ENCODE results near the gene LMX1A. TPM values are rescaled to one million over a fixed set of nuclear protein-coding genes. Genes with fewer than 3 reads are reported as not detected.

The LMX1A gene
- total RNA-seq, 6 experiments from 2014 or later: 0.14 TPM; not detected in 5

DNA sequence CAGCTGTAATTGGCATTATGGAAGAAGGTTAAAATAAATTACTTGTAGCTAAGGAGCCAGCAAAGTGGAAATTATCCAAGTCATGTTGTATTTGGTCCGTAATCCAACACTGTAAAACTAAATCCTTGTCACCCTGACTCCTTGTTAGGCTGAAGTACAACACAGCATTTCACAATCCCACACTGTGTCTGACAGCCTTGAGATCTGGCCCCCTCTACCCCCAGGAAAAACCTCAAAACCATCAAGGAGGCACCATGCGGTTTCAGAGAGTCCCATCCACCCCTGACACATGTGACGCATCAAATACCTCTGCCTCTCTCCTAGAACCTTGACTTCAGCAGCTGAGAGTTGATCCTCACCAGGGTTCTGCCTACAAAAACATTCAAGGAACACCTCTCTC, 41.0 kb downstream of the LMX1A start:
- intact Hi-C loops (cut with DNase I): no loop called here
- WGBS (ENCODE audit: insufficient coverage, low coverage, low lambda C conversion rate, missing lambda C conversion rate): 67% methylated on average over 3 of the region's 3 CpGs
- no peak for TF ChIP-seq CTCF (IDR thresholded peaks at IDR 0.05)
- TF ChIP-seq POLR2A (IDR thresholded peaks at IDR 0.05): no peak
- Histone ChIP-seq H3K9me3 (no peaks in the 10 kb centered on the region), H3K36me3 (no peaks in the 10 kb centered on the region), H3K4me3 (no peak overlapping the region), H3K27me3 (no peaks in the 10 kb centered on the region), H3K4me1 (no peaks in the 10 kb centered on the region), H3K27ac (no peak overlapping the region)
- ATAC-seq (no peak), DNase-seq (no peak)

DNA sequence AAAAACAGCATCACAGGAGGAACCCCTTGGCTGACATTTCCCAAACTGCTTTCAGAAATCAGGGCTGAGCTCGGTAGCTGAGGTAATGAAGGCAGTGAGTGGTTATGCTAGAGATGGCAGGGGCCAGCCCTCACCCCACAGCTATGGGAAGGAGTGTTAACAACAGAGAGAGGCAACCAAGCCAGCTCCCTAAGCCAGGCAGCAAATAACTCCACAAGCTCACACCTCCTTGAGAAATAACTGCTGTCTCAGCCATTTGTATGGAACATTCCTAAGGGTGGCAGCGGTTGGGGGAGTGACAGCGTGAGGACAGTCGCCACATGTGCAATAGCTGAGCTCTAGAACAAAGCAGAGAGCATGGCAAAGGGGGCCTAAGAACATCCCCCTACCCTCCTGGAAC, 42.6 kb downstream of the LMX1A start:
- intact Hi-C loops (cut with DNase I): no loop called here
- Histone ChIP-seq H3K4me1 (no peaks in the 10 kb centered on the region), H3K27me3 (no peaks in the 10 kb centered on the region), H3K27ac (no peak overlapping the region), H3K36me3 (no peaks in the 10 kb centered on the region), H3K4me3 (no peak overlapping the region), H3K9me3 (no peaks in the 10 kb centered on the region)
- 60% methylated on average over 1 of the region's 4 CpGs for WGBS (ENCODE audit: insufficient coverage, low coverage, low lambda C conversion rate, missing lambda C conversion rate)
- TF ChIP-seq POLR2A (IDR thresholded peaks at IDR 0.05) (no peak), CTCF (IDR thresholded peaks at IDR 0.05) (no peak)
- DNase-seq: no peak
- ATAC-seq: no peak

GRCh38 chr1:165312591-165312990, 43.9 kb downstream of the LMX1A start:
- no peak overlapping the region for H3K4me3 ChIP-seq
- intact Hi-C loops (cut with DNase I): no loop called here

GRCh38 chr1:165306543-165307434, 49.7 kb downstream of the LMX1A start:
- 78% methylated on average over 1 of the region's 6 CpGs for WGBS (ENCODE audit: insufficient coverage, low coverage, low lambda C conversion rate, missing lambda C conversion rate)
- no peaks in the 10 kb centered on the region for H3K4me1 ChIP-seq
- intact Hi-C loops (cut with DNase I): no loop called here
- ATAC-seq (no peak), DNase-seq (no peak)
- H3K4me3 ChIP-seq: no peak overlapping the region
- no peak overlapping the region for H3K27ac ChIP-seq
- no peaks in the 10 kb centered on the region for H3K9me3 ChIP-seq
- H3K36me3 ChIP-seq: no peaks in the 10 kb centered on the region
- TF ChIP-seq CTCF (IDR thresholded peaks at IDR 0.05) (no peak), POLR2A (IDR thresholded peaks at IDR 0.05) (no peak)
- no peaks in the 10 kb centered on the region for H3K27me3 ChIP-seq

More at GRCh38 chr1:165312591-165312990, 43.9 kb downstream of the LMX1A start:
- H3K27ac ChIP-seq: no peak overlapping the region
- no peaks in the 10 kb centered on the region for H3K27me3 ChIP-seq
- no peaks in the 10 kb centered on the region for H3K9me3 ChIP-seq
- ATAC-seq: no peak
- DNase-seq: no peak
- H3K4me1 ChIP-seq: no peaks in the 10 kb centered on the region
- no peak for TF ChIP-seq CTCF (IDR thresholded peaks at IDR 0.05)
- no peak for TF ChIP-seq POLR2A (IDR thresholded peaks at IDR 0.05)
- WGBS (ENCODE audit: insufficient coverage, low coverage, low lambda C conversion rate, missing lambda C conversion rate): 66% methylated on average over 2 of the region's 2 CpGs
- H3K36me3 ChIP-seq: no peaks in the 10 kb centered on the region

Data from right lobe of liver (tissue), 6 donors.